Measurements from ENCODE around the gene NSG1. TPM values are rescaled to one million over a fixed set of nuclear protein-coding genes. Genes with fewer than 3 reads are reported as not detected.

Gene NSG1
- total and polyA plus RNA-seq, 2 of the 13 experiments (the other 11 are each of a cell fraction or from before 2014, with no cell fraction given) = not detected

DNA sequence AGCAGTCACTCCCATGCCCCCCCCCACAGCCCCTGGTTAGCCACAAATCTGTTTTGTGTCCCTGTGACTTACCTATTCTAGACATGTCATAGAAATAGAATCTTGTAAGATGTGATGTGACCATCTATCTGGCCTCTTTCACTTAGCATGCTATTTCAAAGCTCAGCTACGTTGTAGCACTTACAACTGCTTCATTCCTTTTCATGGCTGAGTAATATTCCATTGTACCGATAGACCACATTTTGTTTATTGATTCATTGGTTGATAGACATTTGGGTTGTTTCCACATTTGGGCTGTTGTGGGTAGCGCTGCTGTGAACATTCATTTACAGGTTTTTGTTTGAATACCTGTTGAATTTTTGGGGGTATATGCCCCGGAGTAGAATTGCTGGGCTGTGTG, 11.5 kb downstream of the NSG1 start:
- H3K79me2 ChIP-seq (ENCODE audit: insufficient read depth, low read length) = no peaks in the 10 kb centered on the region
- H3K4me3 ChIP-seq (replicated peaks in 1 of 3; ENCODE audit: insufficient read depth in 1 of 3, low read depth in 2 of 3, low read length in 3 of 3) = no peak overlapping the region
- TF ChIP-seq ZNF143 (CRISPR knock-in tag; IDR thresholded peaks at IDR 0.05) (no peak), BHLHE40 (IDR thresholded peaks at IDR 0.05; ENCODE audit: low read length) (no peak), SMAD9 (CRISPR knock-in tag; IDR thresholded peaks at IDR 0.05) (no peak), BORCS8-MEF2B (CRISPR knock-in tag; IDR thresholded peaks at IDR 0.05) (no peak), PAWR (CRISPR knock-in tag; IDR thresholded peaks at IDR 0.05; ENCODE audit: borderline replicate concordance) (no peak), PLRG1 (conservative IDR thresholded peaks at IDR 0.05) (no peak), HES4 (CRISPR knock-in tag; IDR thresholded peaks at IDR 0.05; ENCODE audit: borderline replicate concordance) (no peak), ZNF562 (CRISPR knock-in tag; IDR thresholded peaks at IDR 0.05; ENCODE audit: borderline replicate concordance) (no peak)
- ChIA-PET POLR2A (no interaction called here), CTCF (ENCODE audit: low intra/inter-chr PET ratio, low total read pairs) (no interaction called here)
- peaks cover 1 to 61% of the 10 kb centered on the region in 2 experiments; a peak in 4 of 5 replicates for H3K27me3 ChIP-seq (ENCODE audit: control insufficient read depth in 1 of 2, insufficient read depth in 2 of 2, low read length in 2 of 2)
- H3K9me3 ChIP-seq (ENCODE audit: low read length) = no peaks in the 10 kb centered on the region
- H3K4me2 ChIP-seq (ENCODE audit: low read depth, low read length) = no peak overlapping the region
- no peak for ATAC-seq
- H3K36me3 ChIP-seq (replicated peaks in 1 of 2; ENCODE audit: control insufficient read depth in 1 of 2, insufficient read depth in 2 of 2, low read length in 2 of 2) = no peaks in the 10 kb centered on the region
- in situ Hi-C loops (cut with HindIII; ENCODE audit: extremely low pct_ligation_motif_present, low pct_unique_long_range_greater_than_20kb) = no loop called here
- no peak overlapping the region for H3K27ac ChIP-seq (ENCODE audit: extremely low read length, insufficient read depth, low read length)
- no peak overlapping the region for H3K9ac ChIP-seq (ENCODE audit: insufficient read depth, low read depth, low read length)
- no peaks in the 10 kb centered on the region for H4K20me1 ChIP-seq (ENCODE audit: insufficient read depth, low read length)
- no peak overlapping the region for H2AFZ ChIP-seq (ENCODE audit: low read length)
- intact Hi-C loops (cut with micrococcal nuclease; ENCODE audit: unreplicated experiment) = no loop called here
- 41% methylated on average over 4 of the region's 4 CpGs for WGBS (ENCODE audit: low lambda C conversion rate)
- no peak for FAIRE-seq
- no peak for DNase-seq (ENCODE audit: low spot score)
- peaks cover 11% of the 10 kb centered on the region; the same call in 1 of the 2 replicates for H3K4me1 ChIP-seq (ENCODE audit: insufficient read depth, low read length)
- no TSS peak for BruUV-seq (replicated peaks)

DNA sequence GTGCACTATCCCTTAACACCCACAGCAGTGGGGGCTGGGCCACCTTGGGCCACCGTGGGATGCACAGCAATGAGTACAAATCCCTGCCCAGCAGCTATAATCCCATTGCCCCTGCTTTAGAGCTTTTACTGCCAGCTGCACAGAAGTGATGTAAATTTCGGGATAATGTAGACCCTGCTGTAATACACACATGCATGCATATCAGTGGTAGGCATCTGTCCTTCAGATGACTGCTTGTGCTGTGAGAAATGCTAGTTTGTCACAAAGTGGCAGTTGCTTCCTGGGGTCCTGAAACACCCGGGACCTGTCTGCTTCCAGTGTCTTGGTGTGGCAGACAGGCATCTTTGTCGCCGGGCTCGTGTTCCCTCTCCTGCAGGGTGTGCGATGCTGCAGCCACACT, 14.1 kb downstream of the NSG1 start:
- intact Hi-C loops (cut with micrococcal nuclease; ENCODE audit: unreplicated experiment) = no loop called here
- TF ChIP-seq SNRNP70 (IDR thresholded peaks at IDR 0.05; ENCODE audit: low read depth, low read length) (no peak), CAMTA2 (CRISPR knock-in tag; IDR thresholded peaks at IDR 0.05; ENCODE audit: borderline replicate concordance) (no peak), ZNF292 (CRISPR knock-in tag; IDR thresholded peaks at IDR 0.05; ENCODE audit: borderline replicate concordance, low read depth) (no peak), ZNF30 (CRISPR knock-in tag; IDR thresholded peaks at IDR 0.05) (no peak)
- TF ChIP-seq, protein P1, sequence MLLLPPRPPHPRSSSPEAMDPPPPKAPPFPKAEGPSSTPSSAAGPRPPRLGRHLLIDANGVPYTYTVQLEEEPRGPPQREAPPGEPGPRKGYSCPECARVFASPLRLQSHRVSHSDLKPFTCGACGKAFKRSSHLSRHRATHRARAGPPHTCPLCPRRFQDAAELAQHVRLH (CRISPR knock-in tag; IDR thresholded peaks at IDR 0.05; ENCODE audit: borderline replicate concordance, low read depth) = no peak
- TF ChIP-seq, protein P2, sequence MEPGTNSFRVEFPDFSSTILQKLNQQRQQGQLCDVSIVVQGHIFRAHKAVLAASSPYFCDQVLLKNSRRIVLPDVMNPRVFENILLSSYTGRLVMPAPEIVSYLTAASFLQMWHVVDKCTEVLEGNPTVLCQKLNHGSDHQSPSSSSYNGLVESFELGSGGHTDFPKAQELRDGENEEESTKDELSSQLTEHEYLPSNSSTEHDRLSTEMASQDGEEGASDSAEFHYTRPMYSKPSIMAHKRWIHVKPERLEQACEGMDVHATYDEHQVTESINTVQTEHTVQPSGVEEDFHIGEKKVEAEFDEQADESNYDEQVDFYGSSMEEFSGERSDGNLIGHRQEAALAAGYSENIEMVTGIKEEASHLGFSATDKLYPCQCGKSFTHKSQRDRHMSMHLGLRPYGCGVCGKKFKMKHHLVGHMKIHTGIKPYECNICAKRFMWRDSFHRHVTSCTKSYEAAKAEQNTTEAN (CRISPR knock-in tag; conservative IDR thresholded peaks at IDR 0.05) = no peak
- no peak for ATAC-seq
- H3K27me3 ChIP-seq (ENCODE audit: control insufficient read depth in 1 of 2, insufficient read depth in 2 of 2, low read length in 2 of 2) = peaks cover 1 to 56% of the 10 kb centered on the region in 2 experiments; a peak in 3 of 5 replicates
- no peaks in the 10 kb centered on the region for H3K9me3 ChIP-seq (ENCODE audit: low read length)
- H3K9ac ChIP-seq (ENCODE audit: insufficient read depth, low read depth, low read length) = no peak overlapping the region
- no peak overlapping the region for H3K27ac ChIP-seq (ENCODE audit: extremely low read length, insufficient read depth, low read length)
- BruUV-seq (replicated peaks) = no TSS peak
- peaks cover 8% of the 10 kb centered on the region; the same call in 1 of the 2 replicates for H3K4me1 ChIP-seq (ENCODE audit: insufficient read depth, low read length)
- no peak overlapping the region for H2AFZ ChIP-seq (ENCODE audit: low read length)
- no peaks in the 10 kb centered on the region for H3K79me2 ChIP-seq (ENCODE audit: insufficient read depth, low read length)
- in situ Hi-C loops (cut with HindIII; ENCODE audit: extremely low pct_ligation_motif_present, low pct_unique_long_range_greater_than_20kb) = no loop called here
- POLR2A ChIA-PET = no interaction called here
- CTCF ChIA-PET (ENCODE audit: low intra/inter-chr PET ratio, low total read pairs) = no interaction called here
- H3K36me3 ChIP-seq (replicated peaks in 1 of 2; ENCODE audit: control insufficient read depth in 1 of 2, insufficient read depth in 2 of 2, low read length in 2 of 2) = no peaks in the 10 kb centered on the region
- 26% methylated on average over 3 of the region's 7 CpGs for WGBS (ENCODE audit: low lambda C conversion rate)
- FAIRE-seq = no peak
- H3K4me2 ChIP-seq (ENCODE audit: low read depth, low read length) = no peak overlapping the region
- no peak overlapping the region for H3K4me3 ChIP-seq (replicated peaks in 1 of 3; ENCODE audit: insufficient read depth in 1 of 3, low read depth in 2 of 3, low read length in 3 of 3)
- DNase-seq (ENCODE audit: low spot score) = no peak
- no peaks in the 10 kb centered on the region for H4K20me1 ChIP-seq (ENCODE audit: insufficient read depth, low read length)

Measured in HepG2 (cell line).